D721Med (cell line): ENCODE results near the gene DDN.

ENCODE experiments used
- DNase-seq: peaks from one replicate; pipeline ENCODE4 v3.0.0; 2011; ENCODE audit warnings: low spot score; ENCODE audit not compliant: insufficient read length
- FAIRE-seq: peaks from 2 replicates; lab custom pipeline; 2011; peaks lifted over from hg19 to GRCh38; lab: Jason Lieb, UNC
- CTCF ChIP-seq: IDR thresholded peaks from 2 replicates; pipeline ENCODE4 v1.5.1; 2012; ENCODE audit warnings: mild to moderate bottlenecking, control low read depth; ENCODE audit not compliant: insufficient read depth; ENCODE audit errors: missing control alignments

The DDN gene

DNA sequence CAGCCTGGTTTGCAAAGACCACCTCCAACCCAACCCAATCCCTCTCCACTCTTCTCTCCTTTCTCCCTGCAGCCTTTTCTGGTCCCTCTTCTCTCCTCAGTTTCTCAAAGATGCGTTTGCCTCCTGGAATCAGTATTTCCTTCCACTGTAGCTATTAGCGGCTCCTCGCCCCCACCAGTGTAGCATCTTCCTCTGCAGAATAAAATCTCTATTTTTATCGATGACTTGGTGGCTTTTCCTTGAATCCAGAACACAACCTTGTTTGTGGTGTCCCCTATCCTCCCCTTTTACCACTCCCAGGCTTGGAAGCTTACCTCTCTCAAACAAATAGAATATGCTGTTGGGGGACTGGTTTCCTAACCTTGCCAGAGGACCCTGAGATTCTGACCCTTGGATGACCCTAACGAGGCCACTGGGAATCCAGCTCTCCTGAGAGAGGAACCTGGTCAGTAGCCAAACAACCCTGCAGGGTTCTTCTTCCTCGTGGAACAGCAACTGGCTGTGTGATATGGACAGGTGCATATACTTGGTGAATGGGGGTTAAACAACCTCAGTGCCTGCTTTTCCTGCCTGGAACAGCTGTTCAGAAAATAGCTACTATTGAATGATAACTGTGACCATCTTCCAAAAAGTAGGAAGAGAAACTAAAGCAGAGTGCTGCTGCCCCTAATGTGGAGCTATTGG, 16.6 kb downstream of the DDN start:
- DNase-seq (no peak), FAIRE-seq (no peak)
- TF ChIP-seq CTCF: no peak

GRCh38 chr12:48981757-48982157, 17.4 kb downstream of the DDN start:
- no peak for FAIRE-seq
- TF ChIP-seq CTCF: no peak
- no peak for DNase-seq

DNA sequence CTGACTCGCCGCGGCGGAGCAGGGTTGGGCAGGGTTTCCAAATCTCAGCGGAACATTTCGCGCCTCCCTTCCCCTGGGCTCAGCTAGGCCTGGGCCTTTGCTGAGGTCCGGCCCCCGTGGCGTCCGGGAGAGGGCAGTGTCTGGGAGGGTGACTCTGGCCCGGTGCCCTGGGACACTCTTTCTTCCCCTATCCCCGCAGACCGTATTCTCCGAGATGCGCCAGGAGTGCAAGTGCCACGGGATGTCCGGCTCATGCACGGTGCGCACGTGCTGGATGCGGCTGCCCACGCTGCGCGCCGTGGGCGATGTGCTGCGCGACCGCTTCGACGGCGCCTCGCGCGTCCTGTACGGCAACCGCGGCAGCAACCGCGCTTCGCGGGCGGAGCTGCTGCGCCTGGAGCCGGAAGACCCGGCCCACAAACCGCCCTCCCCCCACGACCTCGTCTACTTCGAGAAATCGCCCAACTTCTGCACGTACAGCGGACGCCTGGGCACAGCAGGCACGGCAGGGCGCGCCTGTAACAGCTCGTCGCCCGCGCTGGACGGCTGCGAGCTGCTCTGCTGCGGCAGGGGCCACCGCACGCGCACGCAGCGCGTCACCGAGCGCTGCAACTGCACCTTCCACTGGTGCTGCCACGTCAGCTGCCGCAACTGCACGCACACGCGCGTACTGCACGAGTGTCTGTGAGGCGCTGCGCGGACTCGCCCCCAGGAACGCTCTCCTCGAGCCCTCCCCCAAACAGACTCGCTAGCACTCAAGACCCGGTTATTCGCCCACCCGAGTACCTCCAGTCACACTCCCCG, 18.0 kb downstream of the DDN start:
- FAIRE-seq (no peak), DNase-seq (no peak)
- TF ChIP-seq CTCF: no peak

GRCh38 chr12:48980389-48980952, 18.7 kb downstream of the DDN start:
- peak; percentile 41 for TF ChIP-seq CTCF
- no peak for DNase-seq
- no peak for FAIRE-seq

DNA sequence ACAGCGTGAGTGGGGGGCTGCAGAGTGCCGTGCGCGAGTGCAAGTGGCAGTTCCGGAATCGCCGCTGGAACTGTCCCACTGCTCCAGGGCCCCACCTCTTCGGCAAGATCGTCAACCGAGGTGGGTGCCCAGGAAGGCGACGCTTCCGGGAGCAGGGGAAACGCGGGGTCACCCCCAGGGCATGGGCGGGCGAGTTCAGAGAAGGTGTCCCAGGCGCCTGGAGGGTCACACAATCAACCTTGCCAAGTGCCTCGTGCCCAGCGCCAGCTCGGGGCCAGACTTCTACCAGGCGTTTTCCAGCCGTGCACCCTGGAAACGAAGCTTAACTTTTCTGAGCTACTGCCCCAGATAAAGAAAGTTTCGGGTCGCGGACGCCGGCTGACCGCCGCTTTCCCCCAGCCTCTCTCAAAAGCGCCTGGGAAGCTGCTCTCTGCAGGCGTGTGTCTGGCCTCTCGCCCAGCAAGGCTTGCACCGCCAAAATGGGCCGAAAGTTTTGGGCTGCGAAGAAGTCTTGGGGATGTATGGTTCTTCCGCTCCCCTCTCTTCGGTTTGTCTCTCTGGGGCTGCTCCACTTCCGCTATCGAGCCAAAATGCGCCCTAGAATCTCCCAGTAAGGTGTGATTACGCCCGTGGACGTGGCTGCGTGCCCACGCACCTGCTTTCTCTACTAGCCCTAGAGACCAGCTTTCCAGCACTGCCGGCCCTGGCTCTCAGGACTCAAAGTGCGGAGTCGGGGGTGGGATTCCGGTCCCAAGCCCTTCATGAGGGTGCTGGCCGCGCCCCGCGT, 19.4 kb downstream of the DDN start:
- TF ChIP-seq CTCF: no peak
- FAIRE-seq: no peak
- DNase-seq: no peak

- FAIRE-seq (no peak), DNase-seq (no peak)
- TF ChIP-seq CTCF: no peak
Measured at GRCh38 chr12:48978741-48979601, 20.2 kb downstream of the DDN start.
